ENCODE results near the gene CSF2RB.
"Not testable (repeated sequence)": the region's sequence is repeated elsewhere in the genome, so short reads cannot be mapped to it uniquely, and the experiment has no call there.

CSF2RB gene

GRCh38 chr22:36986242-36986821, 72.9 kb downstream of the CSF2RB start:
- FAIRE-seq (peak; percentile 23), DNase-seq (ENCODE audit: insufficient read length, low spot score) (peak; percentile 33)
- TF ChIP-seq POLR2AphosphoS5 (IDR thresholded peaks at IDR 0.05; ENCODE audit: low read depth, low read length): no peak
- no peak for TF ChIP-seq PAX5 (IDR thresholded peaks at IDR 0.05; ENCODE audit: insufficient read depth, low read length, severe bottlenecking)
- no peak for TF ChIP-seq POLR2A (IDR thresholded peaks at IDR 0.05; ENCODE audit: low read depth, low read length)
- TF ChIP-seq SPI1 (IDR thresholded peaks at IDR 0.05; ENCODE audit: low read depth, low read length): no peak
- no peak for TF ChIP-seq POU2F2 (IDR thresholded peaks at IDR 0.05; ENCODE audit: low read depth, low read length)
- no peak for TF ChIP-seq TAF1 (IDR thresholded peaks at IDR 0.05; ENCODE audit: low read depth, low read length)

DNA sequence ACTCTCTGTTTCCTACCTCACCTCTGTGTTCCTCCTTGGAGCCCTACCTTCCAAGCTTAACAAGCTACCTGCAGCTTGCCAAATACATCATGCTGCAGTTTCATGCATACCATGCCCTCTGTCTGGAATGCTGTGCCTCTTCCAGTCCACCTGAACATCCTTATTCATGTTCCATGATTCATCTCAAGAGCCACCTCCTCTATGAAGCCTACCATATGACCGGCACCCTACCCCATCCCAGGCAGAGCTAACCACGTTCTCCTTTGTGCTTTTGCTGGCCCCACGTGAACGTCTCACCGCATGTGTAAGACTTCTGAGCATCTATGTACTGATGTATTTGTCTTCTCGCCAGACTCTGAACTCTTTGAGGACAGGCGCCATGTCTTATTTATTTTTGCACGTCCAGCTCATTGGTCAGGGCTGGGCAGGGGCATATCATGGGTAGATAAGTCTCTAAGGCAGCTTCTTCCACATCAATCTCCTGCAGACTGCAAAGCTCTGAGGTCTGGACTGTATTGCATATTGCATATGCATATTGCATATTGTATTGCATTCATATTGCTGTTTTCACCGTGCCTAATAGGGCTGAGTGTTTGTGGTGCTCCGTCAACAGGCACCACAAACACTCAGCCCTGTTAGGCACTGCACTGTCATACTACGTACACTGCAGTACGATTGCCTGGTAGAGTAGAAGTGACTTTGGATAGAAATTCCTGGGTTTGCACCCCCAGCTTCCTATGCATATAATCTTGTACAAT, 74.8 kb downstream of the CSF2RB start:
- no peak for TF ChIP-seq POU2F2 (IDR thresholded peaks at IDR 0.05; ENCODE audit: low read depth, low read length)
- no peak for TF ChIP-seq SPI1 (IDR thresholded peaks at IDR 0.05; ENCODE audit: low read depth, low read length)
- no peak for TF ChIP-seq TAF1 (IDR thresholded peaks at IDR 0.05; ENCODE audit: low read depth, low read length)
- no peak for TF ChIP-seq PAX5 (IDR thresholded peaks at IDR 0.05; ENCODE audit: insufficient read depth, low read length, severe bottlenecking)
- TF ChIP-seq POLR2A (IDR thresholded peaks at IDR 0.05; ENCODE audit: low read depth, low read length): no peak
- no peak for TF ChIP-seq POLR2AphosphoS5 (IDR thresholded peaks at IDR 0.05; ENCODE audit: low read depth, low read length)
- FAIRE-seq (no peak), DNase-seq (ENCODE audit: insufficient read length, low spot score) (no peak)

GRCh38 chr22:36989012-36989411, 75.6 kb downstream of the CSF2RB start:
- FAIRE-seq; DNase-seq (ENCODE audit: insufficient read length, low spot score): not testable (repeated sequence)
